HG03342 (cell line): Measurements from ENCODE around the gene HTR6.
"Not testable (repeated sequence)": the region's sequence is repeated elsewhere in the genome, so short reads cannot be mapped to it uniquely, and the experiment has no call there.

Experiments used
- ATAC-seq: cut with Tn5 transposase; IDR thresholded peaks from one replicate; pipeline ENCODE4 v1.9.1; 2021; ENCODE audit warnings: mild to moderate bottlenecking, moderate library complexity; ENCODE audit not compliant: unreplicated experiment

The HTR6 gene

DNA sequence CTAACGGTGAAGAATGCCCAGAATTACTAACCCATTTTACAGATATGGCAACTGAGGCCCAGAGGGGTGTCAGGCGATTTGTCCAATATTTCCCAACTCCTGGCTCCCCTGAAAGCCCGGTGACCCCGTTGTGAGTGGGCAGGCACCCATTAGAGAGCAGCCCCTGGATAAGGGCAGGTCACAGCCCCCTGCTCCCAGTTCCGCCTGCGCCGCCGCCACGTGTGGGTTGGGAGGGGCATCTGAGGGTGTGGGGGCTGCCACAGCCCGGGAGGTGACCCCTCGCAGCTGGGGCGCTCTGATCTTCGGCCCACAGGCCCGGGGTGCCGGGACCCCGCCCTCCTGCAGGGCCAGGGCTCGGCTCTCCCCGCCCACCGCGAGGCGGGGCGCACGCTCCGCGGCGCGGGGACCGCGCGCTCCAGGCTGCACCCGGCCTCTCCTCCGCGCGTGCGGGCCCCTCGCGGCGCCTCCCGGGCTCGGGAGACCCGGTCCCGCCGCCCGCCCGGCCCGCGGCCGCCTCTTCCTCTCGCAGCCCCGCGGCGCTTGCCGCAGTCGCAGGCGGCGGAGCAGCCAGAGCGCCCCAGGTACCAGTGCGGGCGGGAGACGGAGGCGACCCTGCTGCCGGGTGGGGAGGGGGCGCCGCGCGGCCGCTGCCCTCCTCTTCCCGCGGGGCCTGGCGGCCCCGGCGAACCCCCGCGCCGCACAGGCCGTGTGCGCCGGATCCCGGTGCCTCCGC lies at the start of gene HTR6:
Gene HTR6 (plus strand): TSS at position 423 of the 733 bp plus-strand sequence. CDS start 879 bp downstream, outside the sequence.
- no peak for ATAC-seq

GRCh38 chr1:19615438-19615837 lies 49.2 kb upstream of the HTR6 start:
- no peak for ATAC-seq

- no peak for ATAC-seq
These were observed 48.2 kb upstream of the HTR6 start for GRCh38 chr1:19616489-19616888.

- no peak for ATAC-seq
These were observed 47.3 kb upstream of the HTR6 start for GRCh38 chr1:19617376-19617775.

GRCh38 chr1:19618428-19618827 lies 46.2 kb upstream of the HTR6 start:
- ATAC-seq = no peak

DNA sequence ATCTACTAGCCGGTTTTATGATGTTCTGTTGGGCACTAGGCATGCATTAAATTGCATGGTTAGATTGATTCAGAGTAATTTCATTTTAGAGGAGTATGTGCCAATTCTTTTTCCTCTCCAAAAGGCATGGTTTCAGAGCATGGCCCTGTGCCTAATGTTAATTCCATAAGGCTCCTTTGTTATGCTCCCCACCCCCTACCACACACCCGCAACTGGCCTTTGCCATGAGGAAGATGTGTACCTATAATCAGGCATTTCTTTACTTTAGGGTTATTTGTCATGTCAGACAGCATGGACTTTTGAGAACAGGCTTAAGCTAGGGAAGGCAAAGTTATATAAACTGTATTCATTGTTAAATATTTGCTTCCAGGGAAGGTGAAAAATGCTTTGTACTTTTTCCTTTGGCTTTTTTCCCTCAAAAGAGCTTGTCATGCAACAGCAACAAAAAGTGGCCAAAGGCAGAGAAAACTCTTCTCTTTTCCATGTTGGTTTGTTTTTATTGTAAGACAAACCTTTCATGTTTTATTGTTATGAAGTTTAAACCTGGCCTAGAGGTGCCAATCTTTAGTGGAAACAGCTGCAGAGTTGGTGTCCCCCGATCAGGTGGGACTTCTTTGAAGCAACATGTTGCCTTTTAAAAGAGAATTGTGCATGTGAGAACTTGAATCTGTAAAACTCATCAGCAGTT lies 44.8 kb upstream of the HTR6 start:
- ATAC-seq = no peak

GRCh38 chr1:19620786-19621185 lies 43.9 kb upstream of the HTR6 start:
- no peak for ATAC-seq

DNA sequence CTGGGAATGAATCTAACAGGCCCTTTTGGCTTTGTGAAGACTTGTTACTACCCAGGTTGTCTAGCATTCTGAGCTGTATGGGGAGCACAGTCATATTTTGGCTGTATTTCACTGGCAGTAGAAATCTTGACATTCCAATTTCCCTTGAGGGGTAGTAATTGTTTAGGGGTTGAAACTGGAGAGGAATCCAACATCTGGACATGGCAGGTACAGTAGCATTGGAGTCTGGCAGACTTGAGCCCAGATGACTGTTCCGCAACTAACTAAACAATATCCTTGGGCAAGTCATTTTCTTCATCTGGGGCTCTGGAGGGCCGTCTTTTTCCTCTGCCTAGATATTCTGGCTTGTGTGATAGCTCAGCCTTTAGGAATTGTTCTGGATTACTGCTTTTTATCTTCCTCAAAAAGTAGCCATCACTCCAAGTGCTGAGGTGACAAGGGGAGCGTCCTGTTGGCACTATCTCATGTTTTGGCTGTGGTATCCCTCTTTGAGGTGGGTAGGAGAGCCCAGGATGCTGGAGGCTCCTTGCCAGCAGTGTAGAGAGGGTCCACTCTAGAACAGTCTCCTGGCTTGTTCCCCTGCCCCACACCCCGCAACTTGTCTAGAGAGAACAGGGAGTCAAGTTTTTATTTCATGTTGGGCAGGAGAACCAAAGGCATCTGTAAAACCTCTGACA lies 43.3 kb upstream of the HTR6 start:
- ATAC-seq = no peak

DNA sequence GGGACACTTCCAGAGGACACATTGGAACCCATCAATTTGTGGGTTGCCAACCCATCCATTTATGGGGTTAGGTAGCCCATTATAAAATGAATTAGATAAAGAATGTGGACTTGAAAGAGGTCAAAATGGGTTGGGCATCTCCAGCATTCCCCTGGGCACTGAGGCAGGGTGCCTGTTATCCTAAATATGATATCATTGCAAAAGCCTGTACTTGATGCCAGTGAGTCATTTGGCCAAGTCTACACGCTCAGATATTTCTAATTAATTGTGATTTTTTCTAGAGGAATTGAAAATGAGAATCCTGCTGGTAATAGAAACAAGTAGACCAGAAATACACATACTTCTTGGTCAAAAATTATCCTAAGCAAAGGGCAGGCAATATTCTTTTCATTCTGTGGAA lies 42.5 kb upstream of the HTR6 start:
- ATAC-seq = no peak

DNA sequence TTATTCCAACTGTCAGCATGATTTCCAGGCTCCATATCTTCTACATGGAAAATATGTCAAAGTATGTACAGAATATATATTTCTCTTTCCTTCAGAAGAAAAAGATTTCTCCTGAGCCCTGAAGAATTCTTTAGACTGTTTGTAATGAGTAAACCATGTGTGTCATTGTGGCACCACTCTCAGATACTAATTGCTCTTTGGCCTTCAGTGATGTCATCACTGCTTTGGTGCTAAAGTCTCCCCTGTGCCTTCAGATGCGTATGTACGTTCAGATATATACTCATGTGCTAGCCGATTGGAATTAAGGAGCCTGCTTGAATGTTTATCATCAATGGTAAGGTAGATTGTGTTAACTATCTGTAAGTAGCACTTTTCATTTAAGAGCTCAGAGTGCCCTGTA lies 41.2 kb upstream of the HTR6 start:
- ATAC-seq = no peak

DNA sequence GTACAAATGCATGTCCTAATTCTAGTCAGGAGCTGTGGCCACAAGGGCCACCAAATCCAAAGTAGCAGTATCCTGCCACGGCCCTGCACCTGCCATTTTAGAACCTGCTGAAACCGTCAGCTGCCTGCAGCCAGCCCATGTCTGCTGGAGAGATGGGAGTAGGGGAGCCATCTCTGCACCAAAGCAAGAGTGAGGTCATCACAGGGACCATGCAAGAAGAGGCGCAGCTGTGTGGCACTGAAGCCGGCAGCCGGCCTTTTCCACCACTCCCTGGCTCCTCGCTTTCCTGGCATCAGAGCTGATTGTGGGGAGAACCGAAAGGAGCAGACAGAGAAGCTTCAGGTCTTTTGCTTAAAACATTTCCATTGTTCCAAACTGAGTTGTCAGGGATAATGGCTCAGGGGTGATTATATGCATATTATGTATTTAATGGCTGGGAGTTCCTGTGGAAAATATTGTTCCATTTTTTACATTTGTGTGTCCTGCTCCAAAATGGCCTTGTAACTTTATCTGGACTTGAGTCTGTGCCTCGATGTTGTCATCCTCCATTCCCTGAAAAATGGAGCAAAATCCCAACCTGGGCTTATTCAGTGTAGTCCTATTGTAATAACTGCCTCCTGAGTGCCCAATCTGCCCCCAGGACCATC lies 39.3 kb upstream of the HTR6 start:
- no peak for ATAC-seq

- ATAC-seq = no peak
These were observed 35.8 kb upstream of the HTR6 start for GRCh38 chr1:19628879-19629278.

DNA sequence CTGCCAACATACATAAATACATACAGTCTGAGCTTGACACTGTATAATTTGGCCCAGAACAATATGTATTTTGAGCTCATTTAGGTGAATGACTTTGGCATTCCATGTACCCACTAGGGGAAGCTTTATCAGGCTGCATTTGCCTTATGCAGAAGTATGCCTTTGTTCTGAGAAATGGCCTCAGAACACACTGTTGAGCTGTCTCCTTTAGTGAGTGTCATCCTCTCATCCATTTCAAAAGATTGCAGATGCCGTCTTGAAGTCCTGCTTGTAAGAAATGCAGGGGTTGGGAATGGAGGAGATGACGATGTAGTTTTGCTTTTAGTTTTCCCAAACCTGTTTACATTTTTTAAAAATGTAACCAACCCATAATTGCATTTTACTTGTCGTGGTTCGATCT lies 35.3 kb upstream of the HTR6 start:
- no peak for ATAC-seq

- ATAC-seq = not testable (repeated sequence)
These were observed 34.5 kb upstream of the HTR6 start for GRCh38 chr1:19630192-19630591.

DNA sequence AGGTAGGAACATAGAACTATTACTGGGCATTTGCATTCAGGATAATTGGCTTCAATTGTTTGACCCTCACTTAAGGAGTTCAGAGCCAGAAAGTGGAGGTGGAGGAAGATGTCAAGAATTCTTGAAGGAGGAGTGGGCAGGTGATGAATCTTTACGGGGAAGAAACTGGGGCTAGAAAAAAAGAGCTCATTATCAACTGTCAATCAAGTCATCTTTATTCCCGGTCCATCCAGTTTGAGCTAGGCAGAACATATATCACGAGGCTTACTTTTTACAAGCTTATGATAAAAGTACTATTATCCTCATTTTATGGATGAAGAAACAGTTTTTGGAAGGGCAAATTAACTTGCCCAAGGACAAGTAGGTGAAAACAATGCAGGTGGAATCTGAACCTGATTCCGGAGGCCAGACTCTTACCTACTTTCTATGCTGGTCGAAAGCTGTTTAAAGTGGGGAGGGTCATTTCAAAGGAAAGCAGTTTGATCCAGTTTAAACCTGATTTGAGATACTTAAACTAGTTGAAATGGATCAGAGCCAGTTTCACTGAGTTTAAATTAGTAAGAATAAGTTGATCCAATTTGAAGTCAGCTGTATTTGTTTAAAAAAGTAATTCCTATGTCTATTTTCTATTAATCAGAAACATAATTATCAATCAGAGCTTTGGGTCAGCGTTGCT lies 33.8 kb upstream of the HTR6 start:
- ATAC-seq = no peak

- ATAC-seq = no peak
These were observed 32.5 kb upstream of the HTR6 start for GRCh38 chr1:19632211-19632610.

GRCh38 chr1:19633106-19633505 lies 31.6 kb upstream of the HTR6 start:
- no peak for ATAC-seq

DNA sequence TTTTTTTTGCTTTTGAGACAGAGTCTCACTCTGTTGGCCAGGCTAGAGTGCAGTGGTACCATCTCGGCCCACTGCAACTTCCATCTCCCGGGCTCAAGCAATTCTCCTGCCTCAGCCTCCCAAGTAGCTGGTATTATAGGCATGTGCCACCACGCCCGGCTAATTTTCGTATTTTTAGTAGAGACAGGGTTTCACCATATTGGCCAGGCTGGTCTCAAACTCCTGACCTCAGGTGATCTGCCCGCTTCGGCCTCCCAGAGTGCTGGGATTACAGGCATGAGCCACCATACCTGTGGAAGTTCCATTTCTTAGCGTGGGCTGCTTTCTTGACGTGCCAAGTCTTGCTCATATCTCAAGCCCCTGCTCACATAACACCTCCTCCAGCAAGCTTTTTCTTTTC lies 29.6 kb upstream of the HTR6 start:
- ATAC-seq = not testable (repeated sequence)

DNA sequence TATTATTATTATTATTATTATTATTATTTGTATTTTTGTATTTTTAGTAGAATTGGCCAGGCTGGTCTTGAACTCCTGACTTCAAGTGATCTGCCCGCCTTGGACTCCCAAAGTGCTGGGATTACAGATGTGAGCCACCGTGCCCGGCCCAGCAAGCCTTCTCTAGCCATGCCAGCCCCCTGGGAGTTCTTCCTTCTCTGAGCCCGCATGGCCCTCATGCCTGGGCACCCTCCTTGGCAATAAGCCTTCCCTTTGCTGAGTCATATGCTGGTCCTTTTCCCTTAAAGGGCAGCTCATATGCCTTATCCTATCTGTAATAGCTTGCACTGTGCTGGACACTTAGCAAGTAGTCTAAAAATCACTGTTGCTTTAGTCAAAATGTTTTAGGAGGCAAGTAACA lies 29.0 kb upstream of the HTR6 start:
- no peak for ATAC-seq

DNA sequence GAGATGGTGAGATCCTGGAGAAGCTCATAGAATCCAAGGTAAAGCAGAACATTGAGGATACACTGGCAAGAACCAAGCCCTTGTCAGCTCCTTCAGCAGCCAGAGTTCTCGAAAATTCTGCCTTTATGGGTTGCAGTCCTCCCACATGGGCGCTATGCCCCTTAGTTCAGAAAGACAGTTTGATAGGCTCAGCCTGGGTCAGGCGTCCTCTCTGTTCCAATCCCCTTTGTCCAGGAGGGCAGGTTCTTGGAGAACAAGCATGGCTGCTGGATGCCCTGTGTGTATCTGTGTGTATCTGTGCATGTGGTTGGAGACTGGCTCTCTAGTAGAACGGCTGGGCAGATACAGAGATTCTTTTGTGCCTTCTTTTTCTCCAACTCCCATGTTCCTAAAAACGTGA lies 28.6 kb upstream of the HTR6 start:
- no peak for ATAC-seq

DNA sequence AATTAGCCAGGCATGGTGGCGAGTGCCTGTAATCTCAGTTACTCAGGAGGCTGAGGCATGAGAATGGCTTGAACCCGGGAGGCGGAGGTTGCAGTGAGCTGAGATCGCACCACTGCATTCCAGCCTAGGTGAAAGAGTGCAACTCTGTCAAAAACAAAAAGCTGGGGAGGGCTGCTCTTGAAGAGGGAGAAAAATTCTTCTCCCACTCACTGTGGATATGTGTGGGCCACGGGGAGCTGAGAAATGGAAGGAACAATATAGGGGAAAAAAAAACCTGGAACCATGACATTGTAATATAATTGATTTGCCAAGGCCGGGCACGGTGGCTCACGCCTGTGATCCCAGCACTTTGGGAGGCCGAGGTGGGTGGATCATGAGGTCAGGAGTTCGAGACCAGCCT lies 27.9 kb upstream of the HTR6 start:
- not testable (repeated sequence) for ATAC-seq
